Measurements from ENCODE around the gene INO80D.

DNA sequence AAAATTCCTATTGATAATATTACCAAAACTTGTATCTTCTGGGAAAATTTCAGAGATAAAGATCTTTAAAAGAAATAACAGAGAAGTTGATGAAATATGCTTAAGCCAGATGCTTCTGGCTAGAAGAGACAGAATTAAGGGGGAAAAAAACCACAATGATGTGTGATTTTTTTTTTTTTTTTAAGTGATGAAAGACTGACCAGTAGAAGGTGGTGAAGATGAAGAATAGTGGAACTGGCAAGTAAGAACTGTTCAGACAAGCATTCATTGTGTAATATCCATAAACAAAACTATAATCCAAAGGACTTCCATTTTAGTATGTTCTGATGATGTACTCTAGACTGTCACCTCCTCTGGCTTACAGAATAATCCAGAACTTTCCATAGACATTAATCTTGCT lies 89.8 kb downstream of the INO80D start:
- TF ChIP-seq, protein P1, sequence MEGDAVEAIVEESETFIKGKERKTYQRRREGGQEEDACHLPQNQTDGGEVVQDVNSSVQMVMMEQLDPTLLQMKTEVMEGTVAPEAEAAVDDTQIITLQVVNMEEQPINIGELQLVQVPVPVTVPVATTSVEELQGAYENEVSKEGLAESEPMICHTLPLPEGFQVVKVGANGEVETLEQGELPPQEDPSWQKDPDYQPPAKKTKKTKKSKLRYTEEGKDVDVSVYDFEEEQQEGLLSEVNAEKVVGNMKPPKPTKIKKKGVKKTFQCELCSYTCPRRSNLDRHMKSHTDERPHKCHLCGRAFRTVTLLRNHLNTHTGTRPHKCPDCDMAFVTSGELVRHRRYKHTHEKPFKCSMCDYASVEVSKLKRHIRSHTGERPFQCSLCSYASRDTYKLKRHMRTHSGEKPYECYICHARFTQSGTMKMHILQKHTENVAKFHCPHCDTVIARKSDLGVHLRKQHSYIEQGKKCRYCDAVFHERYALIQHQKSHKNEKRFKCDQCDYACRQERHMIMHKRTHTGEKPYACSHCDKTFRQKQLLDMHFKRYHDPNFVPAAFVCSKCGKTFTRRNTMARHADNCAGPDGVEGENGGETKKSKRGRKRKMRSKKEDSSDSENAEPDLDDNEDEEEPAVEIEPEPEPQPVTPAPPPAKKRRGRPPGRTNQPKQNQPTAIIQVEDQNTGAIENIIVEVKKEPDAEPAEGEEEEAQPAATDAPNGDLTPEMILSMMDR (IDR thresholded peaks at IDR 0.05): no peak
- no peak for TF ChIP-seq POLR2A (IDR thresholded peaks at IDR 0.05)

Measured in breast epithelium (tissue), 3 donors.